T-helper 1 cell treated with Interleukin-12 subunit alpha and Interleukin-12 subunit beta and Interleukin-4 antibody, amounts not matched to agents 30 μg/mL and 1 μg/mL, for 36 hours (primary cell): ENCODE data around the gene PARD3B.

Experiments
- H3K27ac Mint-ChIP-seq: one replicate; pipeline ENCODE4 v1.8.0; 2021; ENCODE audit warnings: mild to moderate bottlenecking, mixed read lengths
- H3K27me3 Mint-ChIP-seq: one replicate; pipeline ENCODE4 v1.8.0; 2021; ENCODE audit warnings: low read depth, mixed read lengths
- H3K36me3 Mint-ChIP-seq: one replicate; pipeline ENCODE4 v1.8.0; 2021; ENCODE audit warnings: low read depth, mixed read lengths
- H3K4me1 Mint-ChIP-seq: one replicate; pipeline ENCODE4 v1.8.0; 2021; ENCODE audit warnings: low read depth, mixed read lengths
- H3K4me3 Mint-ChIP-seq: one replicate; pipeline ENCODE4 v1.8.0; 2021; ENCODE audit warnings: mild to moderate bottlenecking, moderate library complexity, mixed read lengths
- H3K9me3 Mint-ChIP-seq: one replicate; pipeline ENCODE4 v1.8.0; 2021; ENCODE audit warnings: mixed read lengths

PARD3B gene

DNA sequence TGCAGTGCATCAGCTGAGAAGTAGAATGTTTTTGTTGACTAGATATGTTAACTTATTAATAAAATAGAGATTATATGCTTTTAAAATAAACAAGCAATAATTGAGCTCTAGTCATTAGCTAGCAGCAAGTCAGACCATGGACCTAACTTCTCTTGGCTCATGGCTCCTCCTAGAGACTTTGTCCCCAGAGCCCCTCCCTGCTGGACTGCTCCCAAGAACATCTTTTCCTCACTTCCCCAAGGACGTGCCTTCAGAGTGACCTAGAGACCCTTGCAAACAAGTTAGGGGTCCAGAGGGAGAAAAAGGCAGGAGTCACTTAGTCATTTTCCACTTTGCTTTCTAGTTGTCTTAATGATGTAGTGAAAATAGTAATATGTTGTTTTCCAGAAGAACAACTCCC lies 824.5 kb downstream of the PARD3B start:
- Mint-ChIP-seq H3K27me3 (no peaks in the 10 kb centered on the region), H3K4me1 (peaks cover 3% of the 10 kb centered on the region), H3K9me3 (no peaks in the 10 kb centered on the region), H3K27ac (no peak overlapping the region), H3K36me3 (no peaks in the 10 kb centered on the region), H3K4me3 (no peak overlapping the region)

DNA sequence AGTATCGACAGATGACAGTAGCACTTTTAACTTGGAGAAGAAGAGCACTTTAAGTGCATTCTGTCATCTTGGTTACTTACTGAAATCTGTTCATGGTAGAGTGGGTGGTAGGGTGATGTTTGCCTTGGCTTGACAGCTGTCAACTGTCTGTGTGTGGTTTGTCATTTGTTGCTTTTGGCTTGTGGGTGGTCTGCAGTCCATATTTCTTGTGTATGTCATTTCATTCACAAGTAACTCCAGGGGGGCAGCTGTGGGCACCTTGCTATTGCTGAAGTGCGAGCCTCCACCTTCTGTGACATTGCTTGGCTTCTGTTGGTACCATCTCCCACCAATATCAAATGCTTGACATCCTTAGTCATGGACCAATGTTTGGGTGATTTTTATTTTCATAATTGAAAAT lies 825.5 kb downstream of the PARD3B start:
- peaks cover 5% of the 10 kb centered on the region for H3K4me1 Mint-ChIP-seq
- no peaks in the 10 kb centered on the region for H3K27me3 Mint-ChIP-seq
- no peak overlapping the region for H3K27ac Mint-ChIP-seq
- no peaks in the 10 kb centered on the region for H3K36me3 Mint-ChIP-seq
- no peaks in the 10 kb centered on the region for H3K9me3 Mint-ChIP-seq
- no peak overlapping the region for H3K4me3 Mint-ChIP-seq

DNA sequence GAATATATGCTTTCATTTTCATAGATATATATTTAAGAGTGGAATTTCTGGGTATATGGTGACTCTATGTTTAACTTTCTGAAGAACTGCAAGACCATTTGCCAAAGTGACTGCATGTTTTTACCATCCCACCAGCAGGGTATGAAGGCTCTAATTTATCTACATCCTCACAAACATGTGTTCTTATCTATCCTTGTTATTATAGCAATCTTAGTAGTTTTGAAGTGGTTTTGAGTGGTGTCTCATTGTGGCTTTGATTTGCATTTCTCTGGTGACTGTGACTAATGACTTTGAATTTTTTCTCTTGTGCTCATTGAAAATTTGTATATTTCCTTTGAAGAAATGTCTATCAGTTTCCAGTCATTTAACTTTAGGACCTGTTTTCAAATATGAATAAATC lies 826.9 kb downstream of the PARD3B start:
- H3K9me3 Mint-ChIP-seq, result no peaks in the 10 kb centered on the region
- no peak overlapping the region for H3K27ac Mint-ChIP-seq
- H3K4me1 Mint-ChIP-seq, result peaks cover 5% of the 10 kb centered on the region

DNA sequence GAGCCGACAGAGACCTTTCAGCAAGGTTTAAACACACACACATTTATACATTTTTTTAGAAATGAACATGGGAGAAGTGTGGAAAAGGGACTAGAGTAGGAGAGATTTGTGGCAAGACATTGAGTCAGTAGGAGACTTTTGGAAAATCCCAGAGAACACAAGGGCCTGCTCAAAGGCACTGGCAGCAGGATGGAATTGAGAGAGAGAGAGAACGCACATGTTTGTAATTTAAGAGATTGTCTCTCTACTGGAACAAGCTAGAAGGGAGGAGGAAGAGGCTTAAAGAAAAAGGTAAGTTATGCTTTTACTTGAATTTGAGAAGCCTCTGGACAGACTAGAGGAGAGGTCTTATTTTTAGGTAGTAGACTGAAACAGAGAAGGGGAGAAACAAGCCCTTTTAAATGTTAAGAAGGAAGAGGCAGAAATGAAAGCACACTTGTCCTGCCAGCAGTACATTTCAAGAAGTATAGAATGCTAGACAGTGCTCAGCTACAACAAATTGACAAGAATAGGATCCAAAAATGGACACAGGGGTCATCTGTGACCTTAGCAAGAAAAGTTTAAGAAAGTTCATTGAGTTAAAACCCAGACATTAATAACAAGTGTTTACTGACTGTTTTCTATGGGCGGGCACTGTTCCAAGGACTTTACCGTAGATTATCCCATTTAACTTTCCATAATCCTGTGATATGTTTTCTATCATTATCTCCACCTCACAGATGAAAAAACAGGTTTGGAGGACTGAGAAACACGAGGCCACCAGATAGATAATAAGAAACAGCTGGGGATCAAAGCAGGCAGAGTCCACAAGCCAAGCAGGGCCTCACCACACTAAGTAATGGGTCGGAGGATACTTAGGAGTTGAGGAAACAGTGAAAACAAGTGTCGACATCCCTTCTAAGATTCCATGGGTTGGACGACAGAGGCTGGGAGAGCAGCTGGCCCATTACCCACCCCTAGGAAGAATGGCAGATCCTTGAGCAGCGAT lies 830.5 kb downstream of the PARD3B start:
- Mint-ChIP-seq H3K27me3 (no peaks in the 10 kb centered on the region), H3K4me1 (peaks cover 5% of the 10 kb centered on the region), H3K4me3 (no peak overlapping the region), H3K27ac (no peak overlapping the region), H3K36me3 (no peaks in the 10 kb centered on the region), H3K9me3 (no peaks in the 10 kb centered on the region)

More for the DNA sequence above, 826.9 kb downstream of the PARD3B start:
- Mint-ChIP-seq H3K4me3 (no peak overlapping the region), H3K36me3 (no peaks in the 10 kb centered on the region), H3K27me3 (no peaks in the 10 kb centered on the region)

DNA sequence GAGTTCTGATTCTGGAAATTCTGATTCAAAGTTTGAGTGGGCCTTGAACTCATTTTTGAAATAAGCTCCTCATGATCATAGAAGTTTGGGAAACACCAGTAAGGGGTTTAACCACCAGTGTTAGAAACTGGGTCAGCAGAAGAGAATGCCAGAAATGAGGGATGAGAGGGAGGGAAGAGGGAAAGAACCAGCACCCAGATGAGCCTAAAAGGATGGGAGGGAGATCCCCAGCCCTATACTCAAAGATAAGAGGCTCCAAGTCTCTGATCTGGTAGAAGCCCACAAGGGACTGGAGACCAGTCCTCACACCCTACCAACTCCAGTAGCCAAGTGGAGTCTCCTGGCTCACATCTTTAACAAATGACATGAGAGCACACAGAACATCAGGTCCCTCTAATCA lies 832.0 kb downstream of the PARD3B start:
- Mint-ChIP-seq H3K9me3 (no peaks in the 10 kb centered on the region), H3K36me3 (no peaks in the 10 kb centered on the region), H3K4me1 (peaks cover 2% of the 10 kb centered on the region), H3K27ac (no peak overlapping the region), H3K4me3 (no peak overlapping the region), H3K27me3 (no peaks in the 10 kb centered on the region)

DNA sequence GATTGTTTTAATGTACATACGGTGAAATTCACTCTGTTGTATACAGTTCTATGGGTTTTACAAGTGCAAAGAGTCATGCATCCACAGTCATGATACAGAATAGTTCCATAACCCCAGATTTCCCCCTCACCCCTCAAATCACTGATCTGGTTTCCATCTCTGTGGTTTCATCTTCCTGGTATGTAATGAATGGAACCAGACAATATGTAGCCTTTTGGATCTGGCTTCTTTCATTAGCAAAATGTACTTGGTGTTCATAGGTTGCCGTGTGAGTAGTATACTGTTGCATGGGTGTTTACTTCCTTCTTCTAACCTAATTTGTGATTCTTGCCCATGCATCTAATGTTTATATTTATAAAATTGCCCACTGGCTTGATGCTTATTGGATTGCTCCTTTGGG lies 838.3 kb downstream of the PARD3B start:
- Mint-ChIP-seq H3K4me3 (no peak overlapping the region), H3K36me3 (no peaks in the 10 kb centered on the region), H3K27me3 (peaks cover 10% of the 10 kb centered on the region), H3K27ac (no peak overlapping the region), H3K4me1 (no peaks in the 10 kb centered on the region), H3K9me3 (no peaks in the 10 kb centered on the region)

DNA sequence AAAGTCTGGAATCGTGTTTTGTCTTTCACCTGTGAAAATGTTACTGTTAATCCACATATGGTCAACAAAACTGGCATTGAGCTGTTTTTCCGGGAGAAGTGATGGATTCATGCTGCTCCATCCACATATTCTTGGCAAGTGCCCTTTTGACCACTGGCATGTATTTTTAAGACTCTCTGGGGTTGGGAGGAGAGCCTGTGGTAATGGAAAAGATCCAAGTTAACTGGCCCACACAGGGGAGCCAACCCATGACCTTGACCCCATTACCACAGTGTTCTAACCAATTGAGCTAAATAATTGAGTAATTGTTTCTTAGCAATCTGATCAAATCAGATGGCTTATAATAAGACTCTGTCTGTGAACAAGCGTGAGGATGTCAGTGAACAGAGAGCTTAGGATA lies 840.8 kb downstream of the PARD3B start:
- H3K27me3 Mint-ChIP-seq, result peaks cover 10% of the 10 kb centered on the region

DNA sequence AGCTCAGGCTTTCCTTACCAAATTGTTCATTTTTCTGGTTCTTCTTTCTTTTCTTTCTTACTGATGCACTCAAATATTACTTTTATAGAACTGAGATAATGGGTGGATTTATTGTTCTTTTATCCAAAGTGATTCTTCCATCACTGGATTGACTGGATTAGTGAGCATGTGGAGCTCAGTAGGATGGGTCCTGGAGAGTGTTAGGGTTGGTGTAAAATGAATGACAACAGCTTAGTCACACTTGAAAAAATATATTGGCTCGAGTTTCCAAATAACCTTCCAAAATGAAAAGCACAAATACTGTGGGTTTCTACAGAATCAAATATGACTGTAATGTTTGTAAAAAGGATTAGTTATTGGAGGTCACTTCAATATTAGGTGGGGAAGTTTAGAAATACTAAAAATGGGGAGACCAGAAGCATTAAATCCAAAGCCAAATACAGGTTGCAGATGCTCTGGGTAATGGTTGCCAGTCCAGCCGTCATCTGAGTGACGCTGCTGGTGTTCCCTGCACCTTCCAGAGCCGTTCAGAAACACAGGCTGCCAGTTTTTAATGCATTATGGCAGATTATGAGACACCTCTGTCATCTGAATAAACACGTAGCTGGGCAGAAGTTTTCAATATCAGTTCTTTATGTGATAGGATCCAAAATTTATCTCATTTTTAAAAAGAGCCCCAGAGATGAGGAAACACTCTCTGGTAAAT lies 842.2 kb downstream of the PARD3B start:
- H3K36me3 Mint-ChIP-seq, result no peaks in the 10 kb centered on the region
- peaks cover 10% of the 10 kb centered on the region for H3K27me3 Mint-ChIP-seq
- H3K27ac Mint-ChIP-seq, result no peak overlapping the region
- H3K4me1 Mint-ChIP-seq, result no peaks in the 10 kb centered on the region
- H3K9me3 Mint-ChIP-seq, result no peaks in the 10 kb centered on the region
- H3K4me3 Mint-ChIP-seq, result no peak overlapping the region

More for the DNA sequence above, 840.8 kb downstream of the PARD3B start:
- no peaks in the 10 kb centered on the region for H3K36me3 Mint-ChIP-seq
- H3K4me3 Mint-ChIP-seq, result no peak overlapping the region
- H3K27ac Mint-ChIP-seq, result no peak overlapping the region
- no peaks in the 10 kb centered on the region for H3K9me3 Mint-ChIP-seq
- no peaks in the 10 kb centered on the region for H3K4me1 Mint-ChIP-seq

DNA sequence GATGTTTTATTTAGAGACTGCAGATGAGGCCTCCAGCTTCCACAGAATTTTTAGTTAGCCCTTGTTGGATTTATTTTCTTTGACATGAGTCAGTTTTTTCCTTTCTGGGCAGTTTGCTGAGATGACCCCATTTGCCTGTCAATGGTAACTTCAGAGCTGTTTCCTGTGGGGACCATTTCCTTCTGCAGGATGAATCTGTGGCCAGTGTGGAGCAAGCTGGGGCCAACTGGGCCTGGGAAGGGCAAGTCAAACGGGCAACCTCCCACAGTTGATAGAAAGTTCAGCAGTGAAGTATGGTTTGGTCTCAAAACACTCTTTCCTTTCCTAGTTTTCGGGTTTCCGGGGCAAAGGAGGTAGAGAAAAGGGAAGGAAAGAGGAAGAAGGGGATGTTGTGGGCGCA lies 845.6 kb downstream of the PARD3B start:
- Mint-ChIP-seq H3K27ac (no peak overlapping the region), H3K4me1 (no peaks in the 10 kb centered on the region), H3K9me3 (no peaks in the 10 kb centered on the region), H3K36me3 (no peaks in the 10 kb centered on the region), H3K4me3 (no peak overlapping the region), H3K27me3 (peaks cover 10% of the 10 kb centered on the region)

DNA sequence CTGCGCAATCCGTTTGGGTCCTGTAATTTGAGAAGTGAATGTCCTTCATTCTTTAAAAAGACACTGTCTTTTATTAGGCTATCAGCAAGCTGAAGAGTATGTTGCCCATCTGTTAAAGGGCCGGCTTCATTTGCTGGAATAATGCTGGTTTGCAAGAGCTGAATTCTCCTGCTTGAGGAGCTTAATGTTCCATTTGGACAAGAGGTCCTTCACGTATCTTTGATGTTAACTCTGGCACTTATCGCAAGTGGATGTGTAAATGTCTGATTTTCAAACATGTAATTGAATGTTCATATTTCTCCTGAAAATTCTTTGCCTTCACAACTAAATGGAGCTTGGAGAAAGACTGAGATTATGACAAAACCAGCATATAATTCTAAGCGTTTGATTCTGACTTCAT lies 856.2 kb downstream of the PARD3B start:
- Mint-ChIP-seq H3K9me3 (no peaks in the 10 kb centered on the region), H3K36me3 (no peaks in the 10 kb centered on the region)

DNA sequence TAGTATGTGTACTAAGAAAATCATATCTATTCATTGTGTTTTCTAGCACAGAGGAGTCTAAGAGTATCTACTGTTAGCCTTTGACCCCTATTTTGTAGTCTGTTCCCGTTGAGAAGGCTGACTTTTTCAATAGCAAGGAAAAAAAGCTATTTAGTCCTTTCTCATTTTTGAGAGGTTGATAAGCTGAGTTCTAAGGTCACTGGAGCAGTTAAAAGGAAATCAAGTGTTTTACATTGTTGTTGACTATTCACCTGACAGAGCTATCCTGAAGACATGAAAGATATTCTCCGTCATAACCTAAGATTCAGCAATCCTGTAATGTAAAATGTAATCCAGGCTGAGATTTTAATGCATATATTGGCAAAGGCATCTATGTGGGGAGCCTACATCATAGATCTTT lies 856.7 kb downstream of the PARD3B start:
- H3K4me1 Mint-ChIP-seq, result no peaks in the 10 kb centered on the region
- no peaks in the 10 kb centered on the region for H3K36me3 Mint-ChIP-seq
- no peak overlapping the region for H3K4me3 Mint-ChIP-seq
- H3K27ac Mint-ChIP-seq, result no peak overlapping the region
- peaks cover 4% of the 10 kb centered on the region for H3K27me3 Mint-ChIP-seq
- H3K9me3 Mint-ChIP-seq, result no peaks in the 10 kb centered on the region

More for the DNA sequence above, 856.2 kb downstream of the PARD3B start:
- no peak overlapping the region for H3K4me3 Mint-ChIP-seq
- no peak overlapping the region for H3K27ac Mint-ChIP-seq
- H3K27me3 Mint-ChIP-seq, result peaks cover 4% of the 10 kb centered on the region
- H3K4me1 Mint-ChIP-seq, result no peaks in the 10 kb centered on the region

DNA sequence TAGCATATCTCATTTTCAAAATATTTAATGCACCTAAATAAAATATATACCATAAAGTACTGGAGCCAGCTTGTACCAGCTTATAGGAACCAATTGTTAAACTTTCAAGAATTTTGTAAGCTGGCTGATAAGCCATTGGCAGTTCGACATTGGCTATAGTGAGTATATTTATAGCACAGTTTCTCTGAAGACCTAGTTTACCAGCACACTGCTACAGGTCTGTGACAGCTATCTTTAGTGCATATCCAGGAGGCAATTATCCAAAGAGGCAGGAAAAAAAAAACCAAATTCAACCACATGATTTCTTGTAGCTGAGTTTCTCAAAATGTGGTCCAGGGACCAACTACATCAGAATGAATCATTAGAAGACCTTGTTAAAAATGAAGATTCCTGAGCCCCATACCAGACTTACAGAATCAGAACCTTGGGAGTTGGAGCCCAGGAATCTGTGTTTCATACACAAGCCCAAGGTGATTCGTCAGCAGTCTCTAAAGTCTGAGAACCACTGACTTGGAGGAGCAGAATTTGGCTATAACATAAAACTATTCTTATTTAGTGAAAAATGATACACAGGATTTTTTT lies 858.1 kb downstream of the PARD3B start:
- Mint-ChIP-seq H3K4me3 (no peak overlapping the region), H3K9me3 (no peaks in the 10 kb centered on the region), H3K36me3 (no peaks in the 10 kb centered on the region), H3K4me1 (no peaks in the 10 kb centered on the region), H3K27ac (no peak overlapping the region), H3K27me3 (peaks cover 4% of the 10 kb centered on the region)

DNA sequence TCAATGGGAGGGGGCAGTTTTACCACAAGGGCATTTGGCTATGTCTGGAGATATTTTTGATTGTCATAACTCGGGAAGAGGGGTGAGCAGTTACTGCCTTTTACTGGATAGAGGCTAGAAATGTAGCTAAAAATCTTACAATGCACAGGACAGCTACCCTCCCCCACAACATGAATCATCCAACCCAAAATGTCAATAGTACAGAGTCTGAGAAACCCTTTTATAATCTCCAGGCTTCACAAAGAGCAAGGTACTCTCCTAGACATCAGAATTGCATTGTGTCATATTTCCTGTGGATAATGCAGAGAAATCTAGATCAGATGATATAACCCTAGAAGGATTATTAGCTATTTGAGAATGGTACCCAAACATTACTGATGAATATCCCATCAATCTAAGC lies 859.9 kb downstream of the PARD3B start:
- H3K27me3 Mint-ChIP-seq, result peaks cover 10% of the 10 kb centered on the region
- H3K27ac Mint-ChIP-seq, result no peak overlapping the region
- H3K4me1 Mint-ChIP-seq, result no peaks in the 10 kb centered on the region
- no peaks in the 10 kb centered on the region for H3K9me3 Mint-ChIP-seq
- no peak overlapping the region for H3K4me3 Mint-ChIP-seq
- H3K36me3 Mint-ChIP-seq, result no peaks in the 10 kb centered on the region

DNA sequence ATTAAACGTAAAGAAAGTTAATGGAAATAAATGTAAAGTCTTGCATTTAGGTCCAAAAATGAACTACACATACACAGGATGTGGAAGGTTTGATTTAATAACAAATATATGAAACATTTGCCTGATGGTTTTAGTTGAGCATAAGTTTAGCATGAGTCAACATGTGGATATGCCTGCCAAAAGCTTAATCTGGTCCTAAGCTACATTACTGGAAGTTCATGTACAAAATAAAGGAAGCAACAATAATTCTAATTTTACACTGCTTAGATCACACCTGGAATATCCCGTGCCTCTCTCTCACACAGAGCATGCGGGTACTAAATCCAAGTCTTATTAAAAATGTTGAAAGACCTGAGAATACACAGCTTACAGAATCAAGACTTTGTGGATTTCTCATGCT lies 860.5 kb downstream of the PARD3B start:
- H3K9me3 Mint-ChIP-seq, result no peaks in the 10 kb centered on the region
- H3K27ac Mint-ChIP-seq, result no peak overlapping the region
- H3K27me3 Mint-ChIP-seq, result peaks cover 10% of the 10 kb centered on the region
- H3K4me1 Mint-ChIP-seq, result no peaks in the 10 kb centered on the region
- H3K4me3 Mint-ChIP-seq, result no peak overlapping the region
- no peaks in the 10 kb centered on the region for H3K36me3 Mint-ChIP-seq

DNA sequence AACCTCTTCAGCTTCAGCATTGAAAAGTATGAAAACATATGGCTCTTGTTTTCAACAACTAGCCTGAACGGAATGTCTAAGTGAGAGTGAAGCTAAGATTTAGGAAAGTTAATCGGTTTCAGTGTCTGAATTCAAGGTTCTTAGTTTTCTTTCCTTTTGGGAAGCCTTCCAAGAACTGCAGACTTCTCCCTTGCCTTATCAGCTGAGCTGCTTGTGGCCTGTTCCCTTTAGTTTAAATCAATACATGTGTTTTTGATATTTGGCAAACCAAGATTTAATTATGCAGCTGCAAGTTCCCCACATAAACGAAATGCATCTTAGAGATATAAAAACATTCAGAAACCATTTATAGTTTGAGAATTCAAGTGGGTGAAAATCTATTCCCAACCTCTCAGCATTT lies 862.7 kb downstream of the PARD3B start:
- Mint-ChIP-seq H3K27ac (no peak overlapping the region), H3K9me3 (no peaks in the 10 kb centered on the region), H3K4me1 (no peaks in the 10 kb centered on the region), H3K4me3 (no peak overlapping the region), H3K27me3 (peaks cover 6% of the 10 kb centered on the region), H3K36me3 (no peaks in the 10 kb centered on the region)
